SK-N-MC (cell line): ENCODE data around the gene CYTL1.

Experiments
- EZH2 ChIP-seq: fragments of 200-600 bp; sonication (generic); IDR thresholded peaks from one replicate; pipeline ENCODE4 v1.6.1; 2017; ENCODE audit warnings: antibody characterized with exemption
- FOXP2 ChIP-seq: optimal IDR thresholded peaks from 2 replicates; pipeline ENCODE3; 2011; ENCODE audit warnings: mild to moderate bottlenecking, moderate library complexity; ENCODE audit not compliant: insufficient read depth; ENCODE audit errors: extremely low read length, control extremely low read depth

- TF ChIP-seq EZH2, result no peak
- no peak for TF ChIP-seq FOXP2
These were observed 24.0 kb downstream of the CYTL1 start for GRCh38 chr4:4995103-4995907.
